Keratinocyte (primary cell): ENCODE measurements around the gene IRF4.

Experiments used
- CTCF ChIP-seq, 3 experiments: IDR thresholded peaks in 1 of 3; conservative IDR thresholded peaks in 1 of 3; optimal IDR thresholded peaks in 1 of 3; 2 replicates in 2 of 3; 3 replicates in 1 of 3; pipeline versions ENCODE3 to v1.5.1; 2011; ENCODE audit warnings: low read length in 3 of 3, mild to moderate bottlenecking in 3 of 3, moderate library complexity in 2 of 3, control low read depth in 1 of 3, inconsistent platforms in 1 of 3; ENCODE audit not compliant: insufficient read depth in 2 of 3; ENCODE audit errors: extremely low read depth in 1 of 3
- EZH2 ChIP-seq: IDR thresholded peaks from one replicate; pipeline ENCODE4 v1.6.1; 2012; ENCODE audit warnings: inconsistent platforms, mild to moderate bottlenecking, low read length, moderate library complexity

GRCh38 chr6:408599-409102 lies 17.1 kb downstream of the IRF4 start:
- TF ChIP-seq CTCF (optimal IDR thresholded peaks at IDR 0.05 in 1 of 3, IDR thresholded peaks at IDR 0.05 in 1 of 3, conservative IDR thresholded peaks at IDR 0.05 in 1 of 3; ENCODE audit: extremely low read depth in 1 of 3, insufficient read depth in 2 of 3, low read length in 3 of 3), result peak in 1 of 3 experiments; percentile 22
- TF ChIP-seq EZH2, result no peak
